ENCODE results near the gene TEC.

Gene TEC

DNA sequence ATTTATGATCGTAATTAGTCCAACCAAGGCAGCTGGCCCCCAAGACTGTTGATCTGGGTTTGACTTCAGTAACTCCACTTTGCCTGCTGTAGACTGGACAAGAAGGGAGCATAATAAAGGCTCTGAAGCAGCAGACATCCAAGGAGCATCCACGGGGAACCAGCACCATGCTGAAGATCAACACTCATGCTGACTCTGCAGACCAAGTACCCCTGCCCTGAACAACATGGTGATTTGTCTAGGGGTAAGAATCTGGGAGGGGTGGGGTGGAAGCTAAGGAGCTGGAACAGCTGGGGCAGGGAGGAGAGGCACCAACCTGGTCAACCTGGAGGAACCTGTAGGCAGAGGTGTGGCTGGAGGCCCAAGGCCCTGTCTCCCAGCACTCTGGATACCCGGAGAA, 2.1 kb downstream of the TEC start:
- DNase-seq: no peak

DNA sequence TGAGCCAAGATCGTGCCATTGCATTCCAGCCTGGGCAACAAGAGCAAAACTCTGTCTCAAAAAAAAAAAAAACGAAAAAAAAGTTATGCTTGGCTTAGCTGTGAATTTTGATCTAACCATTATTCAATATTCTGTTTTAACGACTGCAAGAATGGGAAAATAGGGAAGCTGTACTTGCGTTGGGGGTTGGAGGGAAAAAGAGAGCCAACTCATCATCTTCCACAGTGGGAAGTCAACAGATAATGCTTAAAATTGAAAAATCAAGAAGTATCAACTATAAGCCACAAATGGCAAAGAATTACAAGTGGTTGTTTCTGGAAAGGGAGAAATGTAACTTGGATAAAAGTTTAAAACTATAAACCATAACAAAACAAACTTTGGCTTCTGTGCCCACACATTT, 2.9 kb downstream of the TEC start:
- no peak for DNase-seq

DNA sequence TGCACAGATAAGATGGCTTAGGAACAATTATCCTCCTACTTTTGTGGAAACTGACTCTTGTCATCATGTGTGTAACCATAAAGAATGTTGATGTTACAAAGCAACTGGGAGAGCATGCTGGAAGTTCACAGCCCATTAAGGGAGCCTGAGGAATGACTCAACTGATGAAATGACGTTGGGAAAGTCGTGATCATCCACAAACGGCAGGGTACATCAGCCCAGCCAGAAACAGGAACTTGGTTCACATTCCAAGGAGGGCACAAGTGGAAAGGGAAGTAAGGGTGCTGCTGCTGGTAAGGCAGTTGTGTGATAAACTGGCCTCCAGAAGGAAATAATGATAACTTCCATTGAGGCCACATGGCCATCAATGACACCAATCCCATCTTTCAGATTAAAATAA, 6.7 kb downstream of the TEC start:
- DNase-seq: no peak

DNA sequence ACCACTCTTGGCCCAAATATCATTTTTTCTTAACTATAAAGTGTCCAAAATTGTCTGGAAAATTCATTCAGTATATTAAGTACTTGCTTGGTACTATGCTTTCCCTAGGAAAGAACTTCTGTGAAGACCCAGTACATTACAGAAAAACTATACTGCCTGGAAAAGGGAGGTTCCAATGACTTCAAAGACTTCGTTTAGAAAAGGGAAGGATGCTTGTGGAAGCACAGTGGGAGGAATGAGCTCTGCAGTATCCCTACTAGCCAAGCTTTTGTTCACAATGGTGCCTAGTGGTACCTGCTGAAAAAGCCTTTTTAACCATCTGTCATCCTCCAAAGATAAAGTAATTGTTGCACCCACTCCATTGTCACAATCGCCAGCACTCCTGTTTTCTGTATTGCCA, 7.2 kb downstream of the TEC start:
- DNase-seq: no peak

DNA sequence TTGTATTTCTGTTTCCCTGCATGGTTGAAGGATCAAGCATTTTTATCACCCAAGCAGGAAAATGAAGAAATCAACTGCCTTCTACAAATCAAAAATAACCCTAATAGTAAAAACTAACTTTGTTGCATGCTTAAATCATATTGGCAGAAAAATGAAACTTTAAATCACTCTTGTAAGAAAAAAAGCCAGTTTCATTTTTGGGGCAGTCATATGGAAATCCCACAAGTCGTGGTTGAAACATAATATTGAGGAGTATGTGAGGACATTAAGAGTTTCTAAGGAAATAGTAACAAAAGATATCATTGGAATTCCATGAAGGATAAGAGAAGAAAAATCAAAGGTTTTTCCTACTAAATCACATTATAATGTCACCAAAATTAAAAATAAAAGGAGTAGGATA, 8.4 kb downstream of the TEC start:
- DNase-seq: no peak

DNA sequence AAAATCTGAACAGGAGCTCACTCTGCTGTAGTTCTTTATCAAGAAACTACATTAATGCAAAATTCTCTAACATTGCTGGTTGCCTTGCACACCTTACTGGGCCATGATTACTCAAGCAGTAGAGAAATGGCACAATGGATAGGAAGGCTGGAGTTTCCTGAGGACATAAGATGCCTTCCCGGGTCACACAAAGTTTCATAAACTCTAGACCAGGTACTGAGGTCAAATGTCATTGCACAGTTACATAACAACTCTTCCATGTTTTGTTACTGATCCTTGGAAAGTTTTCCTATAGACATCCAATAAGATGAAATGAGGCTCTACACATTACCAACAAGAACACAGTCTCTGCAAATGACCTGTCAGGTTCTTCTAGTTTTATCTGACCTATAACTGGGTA, 9.9 kb downstream of the TEC start:
- no peak for DNase-seq

DNA sequence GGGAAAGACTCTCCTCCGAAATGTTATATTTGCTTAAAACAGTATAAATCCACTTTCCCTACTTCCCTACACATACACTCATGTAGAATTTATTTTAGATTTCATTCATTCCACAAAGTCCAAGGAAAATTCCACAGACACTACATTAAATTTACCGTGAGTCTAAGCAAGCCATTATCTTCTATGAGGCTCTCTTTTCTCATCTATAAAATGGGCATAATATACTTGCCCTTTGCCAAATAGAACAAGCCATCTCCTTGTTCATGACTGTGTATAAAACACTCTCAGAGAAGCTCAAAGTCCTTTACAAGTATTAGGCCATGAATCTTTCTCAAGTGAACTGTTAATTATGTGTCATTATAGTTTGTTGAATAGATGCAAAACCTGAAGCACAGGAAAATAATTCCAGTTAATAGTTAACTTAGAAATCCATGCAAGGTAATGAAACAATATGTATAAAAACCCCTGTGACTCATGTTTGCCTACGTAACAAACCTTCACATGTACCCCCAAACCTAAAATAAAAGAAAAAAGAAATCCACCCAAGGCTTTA, 10.7 kb downstream of the TEC start:
- DNase-seq: peak; percentile 15

DNA sequence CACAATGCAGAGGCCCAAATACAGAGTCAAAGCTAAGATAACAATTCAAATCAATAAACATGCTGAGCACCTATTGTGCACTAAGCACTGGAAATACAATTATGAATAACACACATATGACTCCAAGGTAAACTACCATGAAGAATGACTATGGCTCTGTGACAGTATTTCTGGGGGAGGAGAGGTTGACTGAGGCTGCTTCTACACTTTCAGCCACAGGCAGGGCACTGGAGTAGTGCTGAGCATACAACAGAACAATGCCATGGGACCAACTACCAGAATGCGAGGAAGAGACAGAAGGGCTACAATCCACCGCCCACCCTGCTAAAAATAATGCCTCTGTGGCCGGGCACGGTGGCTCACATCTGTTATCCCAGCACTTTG, 13.7 kb downstream of the TEC start:
- DNase-seq: no peak

DNA sequence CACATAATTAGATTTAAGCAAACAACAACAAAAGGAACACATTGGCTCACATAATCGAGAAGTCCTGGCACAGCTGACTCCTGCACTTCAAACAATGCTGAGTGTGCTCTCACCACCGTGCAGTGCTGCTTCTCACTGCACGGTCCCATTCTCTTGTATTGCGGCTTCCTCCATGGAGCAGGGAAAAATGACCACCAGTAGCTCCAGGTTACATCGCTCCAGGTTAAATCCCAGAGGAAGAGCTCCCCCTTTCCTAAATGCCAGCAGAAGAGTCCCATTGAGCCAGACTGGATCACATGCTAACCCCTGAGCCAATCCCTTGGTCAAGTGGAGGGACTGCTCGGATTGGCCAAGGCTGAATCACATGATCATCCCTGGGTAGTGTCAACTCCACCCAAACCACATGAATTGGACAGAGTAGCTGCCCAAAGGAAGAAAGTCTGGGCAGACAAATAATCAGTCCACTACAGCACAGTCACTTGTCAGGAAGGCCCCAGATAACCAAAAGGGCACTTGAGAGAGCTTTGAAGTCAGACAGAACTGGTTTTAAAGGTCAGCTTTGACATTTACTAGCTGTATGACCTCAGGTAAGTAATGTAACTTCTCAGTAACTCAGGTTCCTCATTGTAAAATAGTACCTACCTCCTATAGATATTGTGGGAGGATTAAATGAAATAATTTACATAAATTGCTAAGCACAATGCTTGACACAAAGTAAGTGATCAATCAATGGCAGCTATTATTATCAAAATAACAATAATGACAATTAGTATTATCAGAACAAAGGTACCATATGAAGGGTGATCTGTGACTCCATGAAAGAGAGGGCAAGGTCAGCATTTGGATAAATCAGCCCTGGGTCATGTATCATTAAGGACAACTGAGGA, 14.3 kb downstream of the TEC start:
- no peak for DNase-seq

DNA sequence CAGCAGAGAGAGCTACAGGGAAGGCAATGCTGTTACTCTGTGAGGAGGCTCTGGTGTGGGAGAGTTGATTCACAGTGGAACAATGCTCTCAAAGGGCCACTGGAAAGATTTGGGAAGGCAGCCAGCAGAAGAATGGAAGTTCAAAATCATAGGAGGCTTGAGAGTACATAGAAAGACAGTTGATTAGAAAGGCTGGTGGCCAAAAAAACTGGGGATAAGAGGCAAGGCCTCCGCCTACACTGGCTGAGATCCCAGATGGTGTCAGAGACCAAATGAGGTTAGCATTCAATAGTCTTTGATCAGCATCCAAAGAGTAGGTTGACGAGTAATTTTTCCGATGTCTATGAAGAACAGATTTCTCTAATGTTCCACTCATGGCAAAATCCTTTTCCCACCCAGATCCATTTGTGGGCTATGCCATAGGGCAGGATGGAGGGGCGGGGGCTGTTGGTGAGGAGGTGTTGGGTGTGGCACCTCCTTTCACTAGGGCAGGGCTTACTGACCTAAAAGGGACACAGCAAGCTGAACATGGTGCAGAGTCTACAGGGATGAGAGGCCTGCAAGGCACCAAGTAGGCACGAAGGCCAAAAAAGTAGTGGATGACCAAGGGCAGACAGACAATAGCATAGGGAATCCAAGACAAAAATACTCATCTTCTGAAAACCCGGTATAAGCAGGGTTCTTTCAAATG, 15.1 kb downstream of the TEC start:
- DNase-seq: no peak

DNA sequence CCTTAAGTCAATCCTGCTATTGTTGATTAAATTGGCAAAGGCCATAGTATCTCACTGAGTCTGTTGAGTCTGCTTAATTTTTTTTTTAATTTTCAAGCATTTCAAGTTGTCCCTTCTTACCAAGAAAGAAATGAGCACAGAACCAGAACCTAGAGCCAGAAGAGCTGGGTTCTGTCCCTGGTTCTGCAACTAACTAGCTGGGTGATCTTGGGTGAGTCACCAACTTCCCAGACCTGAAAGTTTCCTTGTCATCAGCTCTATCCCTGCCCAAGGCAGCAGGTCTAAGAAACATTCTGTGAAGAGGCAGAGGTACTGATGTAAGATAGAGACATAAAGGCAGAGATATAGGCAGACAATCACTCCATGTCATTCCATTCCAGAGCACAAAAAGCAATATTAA, 17.3 kb downstream of the TEC start:
- no peak for DNase-seq

DNA sequence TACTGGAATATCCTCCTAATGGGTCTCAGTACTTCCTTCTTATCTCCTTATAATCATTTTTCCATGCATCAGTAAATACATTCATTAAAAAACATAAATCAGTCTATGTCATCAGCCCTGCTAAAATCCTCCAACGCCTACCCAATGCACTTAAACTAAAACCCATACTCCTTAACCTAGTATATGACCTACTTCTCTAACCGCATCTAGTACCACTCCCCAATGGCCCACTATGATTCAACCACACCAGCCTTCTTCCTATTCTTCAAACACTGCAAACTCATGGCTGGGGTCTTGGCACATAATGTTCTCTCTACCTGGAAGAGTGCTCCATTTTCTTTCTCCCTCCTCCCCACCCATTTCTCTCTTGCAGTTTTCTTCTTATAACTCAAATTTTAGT, 18.7 kb downstream of the TEC start:
- no peak for DNase-seq

DNA sequence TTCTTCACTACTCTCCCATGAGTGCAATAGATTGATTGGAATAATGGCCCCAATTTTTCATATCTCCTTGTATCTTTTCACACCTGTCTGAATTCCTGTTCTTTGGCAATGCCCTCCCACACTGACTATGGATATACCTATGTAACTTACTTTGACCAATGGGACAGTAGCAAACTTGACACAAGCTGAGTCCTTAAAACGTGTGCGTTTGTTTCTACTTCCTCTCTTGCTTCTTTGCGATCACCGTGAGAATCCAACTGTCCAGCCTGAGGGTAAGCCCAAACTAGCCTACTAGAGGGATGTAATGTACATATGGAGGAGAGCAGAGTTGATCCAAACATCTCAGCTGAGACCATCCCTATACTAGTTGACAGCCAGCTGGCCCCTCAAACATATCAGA, 19.3 kb downstream of the TEC start:
- no peak for DNase-seq

DNA sequence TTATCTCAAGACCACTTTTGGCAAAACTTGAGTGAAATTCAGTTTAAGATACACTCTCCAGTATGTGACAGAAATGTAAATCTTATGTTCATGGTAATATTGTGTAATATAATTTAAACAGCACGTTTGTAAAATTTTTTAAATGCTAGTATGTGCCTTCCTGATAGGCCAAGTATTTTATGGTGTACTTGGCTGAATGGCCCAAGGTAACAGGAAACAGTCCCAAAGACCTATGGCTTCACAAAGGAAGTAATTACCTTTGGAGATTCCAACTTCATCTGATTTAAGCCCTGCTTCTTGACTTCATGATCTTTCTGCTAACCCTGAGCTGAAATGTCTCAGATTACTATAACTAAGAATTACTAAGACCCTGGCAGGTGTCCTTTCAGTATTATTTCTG, 20.3 kb downstream of the TEC start:
- DNase-seq: no peak

DNA sequence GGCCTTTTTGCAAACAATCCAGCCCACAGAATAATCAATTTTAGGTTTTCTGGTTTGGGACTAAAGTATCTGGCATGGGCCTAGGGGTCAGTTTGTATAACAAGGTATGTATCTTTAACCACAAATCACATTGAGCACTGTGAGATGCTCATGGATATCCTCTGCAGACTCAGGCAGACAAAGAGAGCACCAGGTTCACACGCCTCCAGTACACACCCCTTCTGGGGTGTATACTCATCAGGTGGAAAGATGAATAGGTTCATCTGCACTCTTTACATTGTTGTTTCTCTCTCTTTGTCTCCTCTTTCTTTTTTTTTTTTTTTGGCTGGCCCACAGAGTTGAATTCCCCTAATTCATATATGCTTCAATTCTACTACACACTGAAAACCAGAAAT, 21.1 kb downstream of the TEC start:
- DNase-seq: no peak

DNA sequence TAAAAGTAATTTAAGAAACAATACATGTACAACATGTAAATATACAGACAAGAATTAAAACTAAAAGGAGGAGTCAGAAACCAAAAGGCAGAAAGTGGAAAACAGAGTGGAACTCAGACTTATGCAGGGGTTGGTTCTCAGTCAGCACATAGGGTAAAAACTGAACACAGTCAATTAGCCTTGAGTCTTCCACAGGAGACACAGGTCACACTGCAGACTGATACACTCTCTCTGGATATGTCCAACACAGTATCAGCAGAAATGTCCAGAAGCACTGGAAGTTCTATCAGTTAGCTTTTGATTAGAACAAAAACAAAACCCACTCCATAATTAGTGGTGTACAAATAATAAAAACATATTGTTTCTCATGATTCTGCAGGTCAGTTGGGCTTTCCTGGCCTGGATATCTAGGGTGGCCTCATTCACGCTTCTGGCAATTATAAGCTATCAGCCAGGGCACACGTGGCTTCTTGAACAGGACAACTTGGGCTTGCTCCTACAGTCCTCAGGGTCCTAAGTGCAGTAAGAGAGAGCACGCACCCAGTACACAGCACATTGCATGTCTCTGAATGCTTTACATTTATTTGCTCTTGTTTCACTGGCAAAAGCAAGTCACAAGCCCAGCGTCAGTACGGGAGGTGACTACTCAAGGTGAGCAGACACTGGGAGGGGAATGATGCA, 21.6 kb downstream of the TEC start:
- no peak for DNase-seq

DNA sequence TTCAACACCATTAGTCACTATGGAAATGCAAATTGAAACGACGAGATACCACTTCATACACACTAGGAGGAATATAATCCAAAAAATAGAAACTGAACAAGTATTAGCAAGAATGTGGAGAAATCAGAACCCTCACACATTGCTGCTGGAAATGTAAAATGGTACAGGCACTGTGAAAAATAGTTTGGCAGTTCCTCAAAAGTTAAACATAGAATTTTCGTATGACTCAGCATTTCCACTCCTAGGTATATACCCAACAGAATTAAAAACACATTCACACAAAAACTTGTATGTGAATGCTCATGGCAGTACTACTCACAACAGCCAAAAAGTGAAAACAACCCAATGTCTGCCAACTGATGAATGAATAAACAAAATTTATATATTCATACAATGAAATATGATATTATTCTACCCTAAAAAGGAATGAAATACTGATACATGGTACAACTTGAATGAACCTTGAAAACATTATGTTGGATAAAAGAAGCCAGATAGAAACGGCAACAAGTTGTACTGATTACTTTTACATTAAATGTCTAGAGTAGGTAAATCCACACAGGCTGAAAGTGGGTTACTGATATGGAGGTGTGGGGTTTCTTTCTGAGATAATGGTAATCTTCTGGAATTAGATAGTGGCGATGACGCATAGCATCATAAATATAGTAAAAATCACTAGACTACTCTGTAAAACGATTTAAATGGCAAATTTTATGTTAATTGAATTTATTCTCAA, 22.3 kb downstream of the TEC start:
- no peak for DNase-seq

DNA sequence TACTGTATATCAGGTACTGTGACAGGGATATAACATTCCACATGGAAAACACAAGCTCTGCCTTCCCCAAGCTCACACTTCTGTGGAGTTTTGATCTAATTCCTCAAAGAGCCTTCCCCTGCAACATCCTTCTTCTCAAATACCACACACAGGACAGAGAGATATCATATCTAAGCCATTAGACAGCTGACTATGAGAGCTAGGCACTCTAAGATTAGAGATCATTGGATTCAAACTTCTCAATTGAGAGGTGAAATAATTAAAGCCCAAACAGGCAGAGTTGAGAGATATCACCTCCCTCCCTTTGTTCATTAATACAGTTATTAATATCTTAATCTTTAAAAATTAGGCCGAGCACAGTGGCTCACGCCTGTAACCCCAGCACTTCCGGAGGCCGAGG, 25.0 kb downstream of the TEC start:
- no peak for DNase-seq

DNA sequence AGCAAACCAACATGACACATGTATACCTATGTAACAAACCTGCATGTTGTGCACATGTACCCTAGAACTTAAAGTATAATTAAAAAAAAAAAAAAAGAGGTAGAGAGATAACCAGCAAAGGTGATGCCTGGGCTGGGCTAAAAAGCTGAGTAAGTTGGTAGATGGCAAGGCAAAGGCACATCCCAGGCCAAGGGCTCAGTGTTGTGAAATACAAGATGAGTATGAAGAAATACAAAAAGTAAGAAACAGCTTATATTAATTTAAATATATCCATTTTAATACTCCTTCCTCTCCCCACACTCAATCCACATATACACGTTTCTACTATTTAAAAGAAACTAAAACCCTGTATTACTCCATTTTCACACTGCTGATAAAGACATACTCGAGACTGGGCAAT, 25.8 kb downstream of the TEC start:
- no peak for DNase-seq

DNA sequence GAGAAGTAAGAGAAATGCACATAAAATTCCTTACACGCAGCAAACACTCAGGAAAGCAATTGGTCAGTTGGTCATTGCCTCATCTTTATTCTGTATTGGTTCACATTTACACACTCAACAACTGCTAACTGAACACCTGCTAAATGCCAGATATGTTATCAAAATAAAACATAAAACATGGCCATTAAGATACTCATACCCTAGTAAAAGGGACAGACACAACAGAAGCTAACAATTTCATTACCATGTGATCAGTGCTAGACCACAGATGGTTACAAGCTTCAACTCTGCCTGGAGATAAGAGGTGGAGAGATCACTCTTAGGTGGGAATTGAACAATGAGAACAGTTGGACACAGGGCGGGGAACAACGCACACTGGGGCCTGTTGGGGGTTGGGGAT, 26.2 kb downstream of the TEC start:
- DNase-seq: no peak

DNA sequence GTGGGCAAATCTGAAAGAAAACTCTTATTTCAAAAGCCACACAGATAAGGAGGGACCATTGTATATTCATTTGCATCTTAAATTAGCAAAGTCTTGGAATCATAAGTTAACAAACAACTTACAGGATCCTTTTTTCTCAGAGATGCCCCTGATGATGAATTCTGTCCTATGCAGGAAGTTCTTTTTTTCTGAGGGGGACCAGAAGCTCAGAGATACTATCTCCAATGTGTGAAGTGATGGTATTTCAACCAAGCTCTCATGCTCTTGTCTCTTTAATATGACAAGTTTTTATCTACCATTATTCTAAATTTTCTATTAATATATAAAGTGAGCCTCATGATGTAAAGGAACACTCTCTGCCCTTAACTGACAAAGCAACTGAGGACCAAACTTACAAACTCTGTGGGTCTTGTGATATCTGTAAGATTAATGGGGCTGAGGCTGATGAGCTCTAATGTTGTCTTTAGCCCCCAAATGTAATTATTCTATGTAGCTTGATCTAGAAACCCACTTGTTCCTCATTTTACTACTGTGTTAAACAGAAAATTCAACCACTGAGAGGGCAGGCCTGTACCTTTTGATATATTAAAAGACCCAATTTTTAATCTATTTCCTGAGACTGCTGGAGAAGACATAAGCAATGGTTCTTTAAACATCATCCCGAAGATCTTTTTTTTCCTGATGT, 27.0 kb downstream of the TEC start:
- DNase-seq: no peak

DNA sequence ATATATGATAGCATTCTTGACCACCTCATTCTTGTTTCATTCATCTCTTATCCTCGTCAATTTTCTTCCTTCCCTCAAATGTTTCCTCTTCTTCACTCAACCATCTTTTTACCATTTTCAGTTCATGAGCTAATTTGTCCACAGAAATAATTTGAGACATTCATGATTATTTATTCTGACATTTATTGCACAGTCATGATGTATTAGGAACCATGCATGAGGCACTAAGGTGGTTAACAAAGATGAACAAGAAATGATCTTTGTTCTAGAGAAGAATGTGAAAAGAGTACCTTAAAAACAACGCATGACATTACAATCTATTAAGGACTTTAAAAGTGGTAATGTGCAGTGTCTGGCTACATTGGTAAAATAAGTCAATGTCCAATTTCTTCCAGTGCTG, 27.9 kb downstream of the TEC start:
- DNase-seq: no peak

All from NCI-H1417 treated with DMSO at 0.1 percent for 48 hours (cell line).